HG03342 (cell line): ENCODE measurements around the gene ITGAX.

Source experiments
- ATAC-seq: cut with Tn5 transposase; IDR thresholded peaks from one replicate; pipeline ENCODE4 v1.9.1; 2021; ENCODE audit warnings: mild to moderate bottlenecking, moderate library complexity; ENCODE audit not compliant: unreplicated experiment

The ITGAX gene

GRCh38 chr16:31430380-31431052 lies 75.5 kb downstream of the ITGAX start:
- ATAC-seq = no peak
